GM08714 (cell line): ENCODE data around the gene CPM.
"Not testable (repeated sequence)": the region's sequence is repeated elsewhere in the genome, so short reads cannot be mapped to it uniquely, and the experiment has no call there.

Experiments
- H3K4me3 ChIP-seq: fragments of 200-500 bp; sonication (Bioruptor generic); 2 replicates; pipeline ENCODE4 v1.5.1; 2014; ENCODE audit warnings: mild to moderate bottlenecking, low read length, inconsistent platforms
- ZNF274 ChIP-seq: IDR thresholded peaks from 2 replicates; pipeline ENCODE4 v1.6.1; 2012; ENCODE audit warnings: mild to moderate bottlenecking, low read depth, low read length

CPM gene

GRCh38 chr12:68832504-68832867, 100.5 kb downstream of the CPM start:
- no peak for TF ChIP-seq ZNF274
- no peak overlapping the region for H3K4me3 ChIP-seq

- TF ChIP-seq ZNF274 = no peak
Observed at GRCh38 chr12:68831751-68832503, 101.0 kb downstream of the CPM start.

GRCh38 chr12:68831272-68831671, 101.7 kb downstream of the CPM start:
- no peak for TF ChIP-seq ZNF274

More at GRCh38 chr12:68831751-68832503, 101.0 kb downstream of the CPM start:
- H3K4me3 ChIP-seq = no peak overlapping the region

GRCh38 chr12:68828672-68829068, 104.3 kb downstream of the CPM start:
- no peak overlapping the region for H3K4me3 ChIP-seq

More at GRCh38 chr12:68831272-68831671, 101.7 kb downstream of the CPM start:
- no peak overlapping the region for H3K4me3 ChIP-seq

GRCh38 chr12:68827895-68828671, 104.9 kb downstream of the CPM start:
- TF ChIP-seq ZNF274 = no peak
- H3K4me3 ChIP-seq = no peak overlapping the region

More at GRCh38 chr12:68828672-68829068, 104.3 kb downstream of the CPM start:
- no peak for TF ChIP-seq ZNF274

- no peak for TF ChIP-seq ZNF274
- no peak overlapping the region for H3K4me3 ChIP-seq
Observed at GRCh38 chr12:68825569-68826217, 107.3 kb downstream of the CPM start.

GRCh38 chr12:68824597-68825250, 108.2 kb downstream of the CPM start:
- TF ChIP-seq ZNF274 = no peak
- no peak overlapping the region for H3K4me3 ChIP-seq

GRCh38 chr12:68824131-68824530, 108.8 kb downstream of the CPM start:
- TF ChIP-seq ZNF274 = no peak
- H3K4me3 ChIP-seq = no peak overlapping the region

- TF ChIP-seq ZNF274 = no peak
Observed at GRCh38 chr12:68823696-68824095, 109.3 kb downstream of the CPM start.

GRCh38 chr12:68821357-68822188, 111.4 kb downstream of the CPM start:
- no peak for TF ChIP-seq ZNF274

More at GRCh38 chr12:68823696-68824095, 109.3 kb downstream of the CPM start:
- H3K4me3 ChIP-seq = no peak overlapping the region

GRCh38 chr12:68819481-68819880, 113.5 kb downstream of the CPM start:
- not testable (repeated sequence) for H3K4me3 ChIP-seq

More at GRCh38 chr12:68821357-68822188, 111.4 kb downstream of the CPM start:
- H3K4me3 ChIP-seq = no peak overlapping the region

- no peak for TF ChIP-seq ZNF274
Observed at GRCh38 chr12:68815928-68816800, 116.8 kb downstream of the CPM start.

More at GRCh38 chr12:68815928-68816800, 116.8 kb downstream of the CPM start:
- H3K4me3 ChIP-seq = no peak overlapping the region; the same call in 1 of the 2 replicates
